CMK (cell line): ENCODE data around the gene STK11.

ENCODE experiments used
- DNase-seq: peaks from one replicate; pipeline ENCODE4 v3.0.0-alpha.2; 2010; ENCODE audit warnings: low read depth

The STK11 gene

DNA sequence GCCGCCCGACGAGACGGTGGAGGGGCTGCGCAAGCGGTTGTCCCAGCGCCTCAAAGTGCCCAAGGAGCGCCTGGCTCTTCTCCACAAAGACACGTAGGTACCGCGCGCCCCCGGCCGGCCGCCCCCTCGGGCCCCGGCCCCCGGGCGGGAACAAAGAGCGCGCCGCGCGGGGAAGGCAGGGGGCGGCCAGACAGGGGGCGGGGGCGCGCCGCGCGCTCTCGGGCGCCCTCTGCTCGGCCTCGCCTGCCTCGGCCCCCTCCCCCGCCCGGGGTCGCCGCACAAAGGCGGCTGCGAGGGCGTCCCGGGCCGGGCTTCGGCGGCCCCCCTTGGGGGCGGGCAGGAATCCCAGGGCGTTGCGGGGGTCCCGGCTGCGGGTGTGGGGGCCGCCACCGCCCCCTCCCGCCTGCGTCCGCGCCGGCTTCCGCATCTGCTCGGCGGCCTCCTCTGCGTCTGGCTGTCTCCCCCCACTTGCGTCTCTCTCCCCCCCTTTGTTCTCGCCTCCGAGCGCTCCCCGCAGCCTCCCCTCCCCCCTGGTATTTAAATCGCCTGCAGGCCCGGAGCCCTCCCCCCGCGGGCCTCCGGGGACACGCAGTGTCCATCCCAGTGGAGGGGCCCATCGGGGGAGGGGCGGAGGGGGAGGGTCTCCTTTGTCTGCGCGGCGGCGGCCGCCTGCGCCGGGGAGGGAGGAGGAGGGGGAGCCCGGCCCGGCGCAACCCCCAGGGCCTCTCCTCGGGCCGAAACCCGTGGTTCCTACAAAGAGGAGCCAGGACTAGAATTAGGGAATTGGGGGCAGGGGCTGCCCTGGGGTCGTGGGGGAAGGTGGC is 45.1 kb downstream of the STK11 start:
- no peak for DNase-seq

GRCh38 chr19:1251330-1252220 is 46.0 kb downstream of the STK11 start:
- no peak for DNase-seq

- DNase-seq = no peak
Measured at GRCh38 chr19:1252221-1252820, 46.7 kb downstream of the STK11 start.

GRCh38 chr19:1252821-1253513 is 47.4 kb downstream of the STK11 start:
- DNase-seq = peak; percentile 85

DNA sequence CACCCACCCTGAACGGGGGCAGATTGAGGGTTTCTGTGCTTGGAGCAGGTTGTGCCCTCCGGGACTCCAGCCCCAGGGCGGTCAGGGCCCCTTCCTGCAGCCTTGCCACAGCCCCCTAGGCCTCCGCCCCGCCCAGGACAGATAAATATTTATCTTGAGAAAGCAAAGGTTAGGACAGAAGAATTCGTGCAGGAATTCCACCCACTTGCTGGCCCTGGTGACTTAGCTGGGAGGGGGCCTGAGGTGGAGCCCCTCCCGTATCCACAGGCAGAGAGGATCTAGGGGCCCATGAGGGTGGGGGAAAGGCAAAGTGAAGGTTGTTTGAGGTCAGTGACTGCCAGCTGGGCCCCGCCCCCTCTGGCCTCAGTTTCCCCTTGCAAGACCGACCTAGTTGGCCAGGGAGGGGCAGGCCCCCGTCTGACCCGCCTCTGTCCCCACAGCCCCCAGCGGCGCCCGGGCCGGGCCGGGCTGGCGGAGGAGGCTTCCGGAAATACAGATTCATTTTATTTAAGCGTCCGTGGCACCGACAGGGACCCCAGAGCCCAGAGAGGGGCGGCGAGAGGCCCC is 48.0 kb downstream of the STK11 start:
- no peak for DNase-seq

DNA sequence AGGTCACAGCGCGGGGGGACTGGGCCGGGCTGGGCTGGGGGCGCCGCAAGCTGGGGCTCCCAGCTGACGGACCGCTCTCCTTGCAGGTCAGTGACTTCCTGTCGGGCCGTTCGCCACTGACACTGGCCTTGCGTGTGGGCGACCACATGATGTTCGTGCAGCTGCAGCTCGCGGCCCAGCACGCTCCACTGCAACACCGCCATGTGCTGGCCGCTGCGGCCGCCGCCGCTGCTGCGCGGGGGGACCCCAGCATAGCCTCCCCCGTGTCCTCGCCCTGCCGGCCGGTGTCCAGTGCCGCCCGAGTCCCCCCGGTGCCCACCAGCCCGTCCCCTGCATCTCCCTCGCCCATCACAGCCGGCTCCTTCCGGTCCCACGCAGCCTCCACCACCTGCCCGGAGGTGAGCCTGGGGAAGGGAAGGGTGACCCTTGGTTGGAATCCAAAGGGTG is 48.5 kb downstream of the STK11 start:
- no peak for DNase-seq

- no peak for DNase-seq
Measured at GRCh38 chr19:1254530-1255185, 49.1 kb downstream of the STK11 start.

DNA sequence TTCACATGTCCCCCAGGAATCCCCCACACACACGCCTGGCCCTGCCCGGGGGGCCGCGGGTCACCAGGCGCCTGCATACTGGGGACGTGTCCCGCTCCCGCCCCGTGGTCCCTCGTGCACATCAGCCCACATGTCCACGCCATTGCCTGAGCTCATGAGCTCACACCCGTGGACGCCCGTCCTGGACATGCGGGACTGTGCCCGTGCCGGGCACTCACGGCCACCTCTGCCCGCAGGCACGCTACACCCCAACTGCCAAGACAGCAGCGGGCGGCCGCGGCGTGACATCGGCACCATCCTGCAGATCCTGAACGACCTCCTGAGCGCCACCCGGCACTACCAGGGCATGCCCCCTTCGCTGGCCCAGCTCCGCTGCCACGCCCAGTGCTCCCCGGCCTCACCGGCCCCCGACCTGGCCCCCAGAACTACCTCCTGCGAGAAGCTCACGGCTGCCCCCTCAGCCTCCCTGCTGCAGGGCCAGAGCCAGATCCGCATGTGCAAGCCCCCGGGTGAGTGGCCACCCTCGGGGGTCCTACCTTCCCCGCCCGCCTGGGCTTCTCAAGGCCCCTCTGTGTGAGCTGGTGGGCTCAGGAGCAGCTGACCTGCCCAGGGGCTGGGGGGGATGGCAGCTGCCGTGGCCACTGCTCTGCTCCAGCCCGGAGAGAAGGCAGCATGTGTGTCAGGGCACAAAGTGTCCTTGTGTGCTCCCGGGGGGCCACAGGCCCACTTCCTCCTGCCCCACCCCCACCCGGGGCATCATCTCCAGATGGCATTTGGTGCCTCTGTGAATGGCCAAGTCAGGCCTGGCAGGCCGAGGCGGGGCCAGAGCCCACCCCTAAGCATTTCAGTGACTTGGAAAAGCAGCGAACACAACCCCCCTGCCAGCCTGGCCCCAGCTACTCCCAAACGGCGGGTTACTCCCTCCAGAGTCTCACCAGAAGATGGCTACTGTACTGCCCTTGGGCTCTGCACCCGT is 49.9 kb downstream of the STK11 start:
- no peak for DNase-seq

GRCh38 chr19:1256646-1257474 is 51.3 kb downstream of the STK11 start:
- DNase-seq = no peak

DNA sequence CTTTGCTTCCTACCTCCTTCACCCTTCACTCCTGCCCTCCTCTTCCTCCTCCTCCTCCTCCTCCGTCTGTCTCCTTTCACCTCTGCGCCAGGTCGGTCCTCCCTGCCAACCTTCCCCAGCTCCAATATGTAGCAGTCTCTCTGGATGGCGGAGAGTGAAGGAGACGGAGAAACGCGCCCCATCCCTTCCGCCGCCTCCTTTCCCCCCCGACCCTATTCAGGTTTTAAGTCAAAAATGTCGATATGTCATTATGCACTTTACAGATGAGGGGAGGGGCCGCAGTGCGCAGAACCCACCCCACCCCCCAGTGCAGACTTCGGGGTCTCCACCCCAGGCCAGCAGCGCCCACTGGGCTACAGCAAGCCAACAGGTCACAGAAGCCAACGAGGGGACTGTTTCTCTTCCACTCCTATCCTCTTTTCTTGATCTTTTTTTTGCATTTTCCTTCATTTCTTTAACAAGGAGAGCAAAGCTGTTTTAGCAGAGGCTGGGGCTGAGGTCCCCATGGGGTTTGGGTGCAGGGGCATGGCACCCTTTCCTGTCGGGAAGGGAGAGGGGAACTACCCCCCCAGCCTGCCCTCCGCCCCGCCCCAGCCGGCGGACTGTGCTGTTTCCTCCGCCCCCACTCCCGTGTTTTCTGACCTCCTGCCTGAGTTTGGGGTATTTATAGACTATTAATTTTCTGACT is 52.0 kb downstream of the STK11 start:
- DNase-seq = no peak

DNA sequence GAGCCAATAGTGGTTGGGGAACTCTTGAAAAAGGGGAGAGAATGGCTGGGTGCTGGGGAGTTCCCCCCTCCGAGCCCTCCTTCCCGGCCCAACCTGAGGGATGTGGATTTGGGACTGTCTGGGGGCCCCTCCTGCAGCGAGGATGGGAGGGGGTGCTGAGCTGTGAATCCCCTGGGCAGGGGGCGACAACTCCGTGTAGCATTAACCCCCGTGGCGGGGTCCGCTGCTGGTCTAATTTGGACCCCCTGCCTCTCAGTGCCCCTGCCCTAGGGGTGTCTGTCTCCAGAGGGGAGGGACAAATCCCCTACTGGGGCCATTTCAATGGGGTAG is 52.5 kb downstream of the STK11 start:
- no peak for DNase-seq

GRCh38 chr19:1258707-1259205 is 53.2 kb downstream of the STK11 start:
- DNase-seq = no peak

DNA sequence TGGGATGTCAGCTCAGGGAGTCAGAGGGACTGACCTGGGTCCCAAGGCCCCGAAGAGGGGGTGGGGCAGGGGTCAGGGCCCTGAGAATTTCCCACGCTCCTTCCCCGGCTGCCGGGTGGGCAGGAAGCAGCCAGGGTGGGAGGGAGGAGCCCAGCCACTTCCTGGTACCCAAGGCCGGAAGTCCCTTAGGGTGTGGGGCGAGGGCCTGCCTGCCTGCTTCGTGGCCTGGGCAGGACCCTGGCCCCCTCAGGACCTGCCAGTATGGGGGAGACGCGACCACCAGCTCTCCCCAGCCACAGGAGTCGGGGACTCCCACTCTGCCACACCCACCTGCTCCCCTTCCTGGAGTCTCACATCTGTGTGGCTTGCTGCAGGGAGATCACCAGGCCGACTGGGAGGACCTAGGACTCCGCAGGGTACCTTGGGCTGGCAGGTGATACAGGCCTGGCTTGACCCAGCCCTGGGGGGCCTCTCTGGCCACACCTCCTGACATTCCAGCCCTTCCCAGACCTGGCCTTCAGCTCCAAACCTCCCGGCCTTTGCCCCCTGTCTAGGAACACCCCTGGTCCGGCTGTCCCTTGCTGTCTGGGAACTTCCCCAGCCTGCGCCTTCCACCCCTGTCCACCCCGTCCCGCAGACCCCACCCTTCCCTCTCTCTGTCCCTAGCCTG is 53.8 kb downstream of the STK11 start:
- DNase-seq = peak; percentile 86

DNA sequence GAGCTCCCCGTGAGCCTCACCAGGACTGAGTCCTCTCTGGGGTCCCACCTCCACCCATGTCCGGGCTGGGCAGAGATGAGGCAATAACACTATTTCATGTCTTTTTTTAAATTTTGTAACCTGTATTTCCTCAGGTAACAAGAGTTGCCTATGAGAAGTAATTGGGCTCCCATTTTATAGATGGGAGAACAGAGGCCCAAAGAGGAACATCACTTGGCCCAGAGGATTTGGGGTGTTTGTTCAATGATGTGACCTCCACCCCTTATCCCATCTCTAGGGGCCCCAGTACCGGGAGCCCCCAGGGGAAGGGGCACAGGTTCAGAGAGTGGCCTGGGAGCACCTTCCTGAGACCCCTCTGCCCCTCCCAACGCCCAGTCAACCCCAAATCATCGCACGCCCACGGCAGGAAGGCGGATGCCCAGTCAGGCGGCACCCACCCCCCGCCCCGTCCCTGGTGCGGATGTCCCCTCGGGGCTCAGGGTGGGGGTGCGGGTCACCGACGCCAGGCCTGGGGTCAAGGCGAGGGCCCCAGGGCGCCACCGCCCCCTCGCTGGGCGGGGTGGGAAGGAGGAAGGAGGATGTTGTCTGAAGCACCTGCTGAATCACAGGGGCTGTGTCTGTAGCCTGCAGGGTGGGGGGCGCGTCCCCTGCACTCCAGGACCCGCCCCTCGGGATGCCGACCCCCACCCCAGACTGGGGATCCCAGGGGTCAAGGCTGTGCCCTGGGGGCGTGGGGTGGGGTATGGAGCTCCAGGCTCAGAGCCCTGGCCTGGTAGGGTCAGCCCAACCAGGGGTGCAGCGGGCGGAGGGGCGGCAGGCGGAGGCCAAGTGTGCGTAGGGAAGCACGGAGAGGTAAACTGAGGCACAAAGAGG is 54.5 kb downstream of the STK11 start:
- no peak for DNase-seq

DNA sequence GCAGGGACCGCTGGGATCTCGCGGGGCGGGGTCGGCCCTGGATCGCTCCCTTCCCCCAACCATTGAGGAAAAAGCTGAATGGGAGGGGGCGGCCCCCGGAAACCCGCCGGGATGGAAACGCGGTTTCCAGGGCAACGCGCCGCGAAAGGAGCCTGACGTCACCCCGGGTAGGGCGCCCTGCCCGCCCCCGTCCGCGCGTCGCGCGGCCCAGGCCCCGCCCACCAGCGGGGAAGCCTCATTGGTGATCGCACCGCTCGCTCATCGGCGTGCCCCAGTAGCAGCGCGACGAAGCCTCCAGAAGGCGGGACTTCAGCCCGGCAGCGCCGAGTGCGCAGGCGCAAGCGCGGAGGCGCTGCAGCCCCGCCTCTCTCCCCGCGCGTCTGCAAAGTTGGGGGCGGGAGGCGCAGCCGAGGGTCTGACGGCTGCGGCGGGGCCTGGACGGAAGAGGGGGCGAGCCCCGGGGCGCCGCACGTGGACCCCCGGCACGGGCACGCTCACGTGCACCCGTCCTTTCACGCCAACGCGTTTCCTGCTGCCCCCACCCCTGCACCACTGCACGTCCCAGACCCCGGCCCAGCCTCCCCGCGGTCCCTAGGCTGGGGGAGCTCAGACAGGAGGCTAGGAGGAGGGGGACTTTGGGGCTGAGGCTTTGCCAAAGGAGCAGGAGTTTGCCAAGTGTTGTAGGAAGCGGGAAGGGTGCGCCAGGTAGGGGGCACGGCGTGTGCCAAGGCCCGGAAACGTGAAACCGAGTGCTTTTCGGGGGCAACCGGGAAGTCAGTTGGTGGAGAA is 55.4 kb downstream of the STK11 start:
- DNase-seq = peak; percentile 94

- DNase-seq = no peak
Measured at GRCh38 chr19:1261538-1261797, 55.9 kb downstream of the STK11 start.
